Mononuclear cell (primary cell): ENCODE measurements around the gene ZNF319. TPM values are rescaled to one million over a fixed set of nuclear protein-coding genes. Genes with fewer than 3 reads are reported as not detected.

Source experiments
- H3K27me3 ChIP-seq: 2 replicates; pipeline ENCODE4 v1.6.0; 2011; ENCODE audit warnings: low read length, control low read depth; ENCODE audit not compliant: insufficient read depth
- H3K4me1 ChIP-seq: 2 replicates; pipeline ENCODE4 v1.5.1; 2011; ENCODE audit warnings: mild to moderate bottlenecking, low read length, control low read depth; ENCODE audit not compliant: insufficient read depth
- H3K4me3 ChIP-seq: 2 replicates; pipeline ENCODE4 v1.5.1; 2011; ENCODE audit warnings: mild to moderate bottlenecking, low read length, moderate library complexity
- H3K9me3 ChIP-seq: 2 replicates; pipeline ENCODE4 v1.5.1; 2011; ENCODE audit warnings: low read depth, mild to moderate bottlenecking, control low read depth, low read length
- total RNA-seq: library from RNA; depleted of rRNA; stranded (reverse); fragments of >200 nt; gene quantifications from one replicate; pipeline ENCODE4 v1.2.3, GENCODE V29; 2012

Gene ZNF319
- total RNA-seq, 1 donor, result 5.7 TPM

GRCh38 chr16:57955572-57956188 is 44.8 kb downstream of the ZNF319 start:
- Histone ChIP-seq H3K4me3 (no peak overlapping the region), H3K4me1 (no peaks in the 10 kb centered on the region), H3K9me3 (no peaks in the 10 kb centered on the region), H3K27me3 (no peaks in the 10 kb centered on the region)

GRCh38 chr16:57953857-57954256 is 46.6 kb downstream of the ZNF319 start:
- Histone ChIP-seq H3K9me3 (no peaks in the 10 kb centered on the region), H3K4me3 (no peak overlapping the region), H3K27me3 (no peaks in the 10 kb centered on the region), H3K4me1 (no peaks in the 10 kb centered on the region)

- Histone ChIP-seq H3K27me3 (no peaks in the 10 kb centered on the region), H3K4me3 (no peak overlapping the region), H3K9me3 (no peaks in the 10 kb centered on the region), H3K4me1 (no peaks in the 10 kb centered on the region)
Observed at GRCh38 chr16:57952909-57953308, 47.6 kb downstream of the ZNF319 start.

DNA sequence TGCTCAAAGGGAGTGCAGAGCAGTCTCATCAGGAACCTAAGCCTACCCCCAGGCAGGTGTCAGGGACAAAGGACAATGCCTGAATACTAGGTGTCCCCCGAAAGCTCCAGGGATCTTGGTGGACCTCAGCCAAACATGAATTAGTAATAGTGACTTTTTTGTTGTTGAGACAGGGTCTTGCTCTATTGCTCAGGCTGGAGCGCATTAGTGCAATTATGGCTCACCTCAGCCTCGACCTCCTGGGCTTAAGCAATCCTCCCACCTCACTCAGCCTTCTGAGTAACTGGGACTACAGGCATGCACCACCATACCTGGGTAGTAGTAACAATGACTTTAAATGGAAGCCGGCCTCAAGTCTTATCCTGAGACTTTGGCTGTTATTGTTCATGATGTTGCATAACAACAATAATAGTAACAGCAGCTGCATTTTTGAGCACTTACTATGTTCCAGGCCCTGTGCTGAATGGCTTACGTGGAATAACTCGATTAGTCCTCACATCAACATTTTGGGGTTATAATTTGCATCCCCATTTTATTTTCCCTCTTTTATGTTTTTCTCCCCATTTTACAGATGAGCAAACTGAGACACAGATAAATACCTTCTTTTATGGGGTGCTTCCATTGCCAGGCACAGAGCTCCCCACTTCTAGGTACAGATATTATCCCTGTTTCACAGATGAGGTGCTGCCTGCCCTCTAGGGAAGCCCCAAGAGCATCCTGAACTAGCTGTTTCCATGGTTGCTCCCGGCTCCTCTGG is 49.1 kb downstream of the ZNF319 start:
- H3K4me3 ChIP-seq, result no peak overlapping the region
- no peaks in the 10 kb centered on the region for H3K4me1 ChIP-seq
- H3K27me3 ChIP-seq, result no peaks in the 10 kb centered on the region
- H3K9me3 ChIP-seq, result no peaks in the 10 kb centered on the region

- Histone ChIP-seq H3K4me3 (no peak overlapping the region), H3K27me3 (no peaks in the 10 kb centered on the region), H3K9me3 (no peaks in the 10 kb centered on the region), H3K4me1 (no peaks in the 10 kb centered on the region)
Observed at GRCh38 chr16:57950382-57950781, 50.1 kb downstream of the ZNF319 start.

GRCh38 chr16:57949595-57950238 is 50.8 kb downstream of the ZNF319 start:
- no peaks in the 10 kb centered on the region for H3K9me3 ChIP-seq
- no peaks in the 10 kb centered on the region for H3K27me3 ChIP-seq
- no peak overlapping the region for H3K4me3 ChIP-seq
- H3K4me1 ChIP-seq, result no peaks in the 10 kb centered on the region

- Histone ChIP-seq H3K4me3 (no peak overlapping the region), H3K9me3 (no peaks in the 10 kb centered on the region), H3K27me3 (no peaks in the 10 kb centered on the region), H3K4me1 (no peaks in the 10 kb centered on the region)
Observed at GRCh38 chr16:57949013-57949412, 51.5 kb downstream of the ZNF319 start.

DNA sequence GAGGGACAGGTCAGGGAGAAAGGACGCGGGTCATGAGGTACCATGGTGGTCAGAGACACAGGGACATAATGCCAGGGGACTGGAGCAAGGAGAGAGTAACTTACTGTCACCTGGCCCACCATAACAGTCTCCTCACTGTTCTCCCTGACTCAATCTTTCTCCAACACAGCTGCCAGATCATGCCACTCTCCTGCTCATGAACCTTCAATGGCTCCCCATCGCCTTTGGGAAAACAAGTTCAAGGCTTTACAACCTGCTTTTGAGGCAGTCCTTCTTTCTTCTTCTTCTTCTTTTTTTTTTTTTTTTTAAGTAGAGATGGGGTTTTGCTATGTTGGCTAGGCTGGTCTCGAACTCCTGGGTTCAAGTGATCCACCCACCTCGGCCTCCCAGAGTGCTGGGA is 52.4 kb downstream of the ZNF319 start:
- Histone ChIP-seq H3K4me3 (no peak overlapping the region), H3K9me3 (no peaks in the 10 kb centered on the region), H3K27me3 (no peaks in the 10 kb centered on the region), H3K4me1 (no peaks in the 10 kb centered on the region)

DNA sequence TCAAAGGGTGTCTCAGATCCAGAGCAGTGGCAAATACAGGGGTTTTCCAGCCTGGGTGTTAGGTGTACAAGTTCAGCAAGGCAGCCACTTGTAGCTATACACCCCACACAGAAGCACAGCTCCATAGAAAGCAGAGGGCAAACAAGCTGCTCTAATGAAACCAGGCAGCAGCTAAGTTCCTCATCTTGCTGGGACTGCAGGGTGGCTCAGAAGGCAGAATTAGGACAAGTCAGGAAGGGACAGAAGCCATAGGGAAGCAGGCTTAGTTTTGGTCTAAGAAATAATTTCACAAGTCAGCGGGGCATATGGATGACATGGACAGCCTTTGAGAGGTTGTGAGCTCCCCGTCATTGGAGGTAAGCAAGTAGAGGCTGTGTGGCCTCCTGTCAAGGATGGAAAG is 53.2 kb downstream of the ZNF319 start:
- H3K4me3 ChIP-seq, result no peak overlapping the region
- no peaks in the 10 kb centered on the region for H3K4me1 ChIP-seq
- no peaks in the 10 kb centered on the region for H3K9me3 ChIP-seq
- no peaks in the 10 kb centered on the region for H3K27me3 ChIP-seq

GRCh38 chr16:57946181-57946801 is 54.2 kb downstream of the ZNF319 start:
- Histone ChIP-seq H3K27me3 (no peaks in the 10 kb centered on the region), H3K4me3 (no peak overlapping the region), H3K9me3 (no peaks in the 10 kb centered on the region), H3K4me1 (no peaks in the 10 kb centered on the region)

- no peaks in the 10 kb centered on the region for H3K9me3 ChIP-seq
- H3K4me3 ChIP-seq, result no peak overlapping the region
- no peaks in the 10 kb centered on the region for H3K4me1 ChIP-seq
- no peaks in the 10 kb centered on the region for H3K27me3 ChIP-seq
Observed at GRCh38 chr16:57945740-57946138, 54.7 kb downstream of the ZNF319 start.

GRCh38 chr16:57944970-57945739 is 55.3 kb downstream of the ZNF319 start:
- Histone ChIP-seq H3K4me1 (no peaks in the 10 kb centered on the region), H3K27me3 (no peaks in the 10 kb centered on the region), H3K4me3 (no peak overlapping the region), H3K9me3 (no peaks in the 10 kb centered on the region)
